Pulmonary artery endothelial cell (primary cell): ENCODE data around the gene TLCD3B. TPM values are rescaled to one million over a fixed set of nuclear protein-coding genes. Genes with fewer than 3 reads are reported as not detected.

Experiments
- DNase-seq: peaks from one replicate; pipeline ENCODE4 v3.0.0-alpha.2; 2011; ENCODE audit warnings: low read depth, low spot score
- total RNA-seq: library from RNA; depleted of rRNA; stranded (reverse); fragments of >200 nt; gene quantifications from 2 replicates; pipeline ENCODE4 v1.2.3, GENCODE V29; 2014

The TLCD3B gene
- total RNA-seq, 1 donor from 2014 or later, result 0.13 TPM

DNA sequence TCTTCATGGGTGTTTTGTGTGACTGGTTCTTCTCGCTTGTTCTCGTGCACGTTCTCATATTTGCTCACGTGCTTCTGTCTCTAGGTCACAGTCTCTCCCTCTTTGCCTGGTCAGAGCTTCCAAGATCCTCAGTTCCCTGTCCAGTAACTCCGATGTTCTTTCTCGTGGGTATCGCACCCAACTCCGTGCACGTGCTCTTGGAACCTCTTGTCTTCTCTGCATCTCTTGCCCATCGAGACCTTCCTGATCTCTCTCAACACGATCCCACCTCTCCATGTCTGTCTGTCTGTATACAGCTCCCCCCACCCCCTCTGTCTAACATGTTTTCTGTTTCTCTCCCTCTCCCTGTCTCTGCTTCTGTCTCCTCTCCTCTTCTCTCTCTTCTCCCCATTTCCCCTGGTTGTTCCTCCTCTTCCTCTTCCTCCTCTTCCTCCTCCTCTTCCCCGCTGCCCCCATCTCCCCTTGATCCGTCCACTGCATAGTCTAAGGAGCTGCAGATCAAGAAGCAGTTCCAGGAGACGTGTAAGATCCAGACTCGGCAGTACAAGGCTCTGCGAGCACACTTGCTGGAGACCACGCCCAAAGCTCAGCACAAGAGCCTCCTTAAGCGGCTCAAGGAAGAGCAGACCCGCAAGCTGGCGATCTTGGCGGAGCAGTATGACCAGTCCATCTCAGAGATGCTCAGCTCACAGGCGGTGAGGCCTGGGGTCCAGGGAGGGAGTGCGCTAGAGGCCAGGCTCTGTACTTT lies 41.8 kb downstream of the TLCD3B start:
- no peak for DNase-seq

DNA sequence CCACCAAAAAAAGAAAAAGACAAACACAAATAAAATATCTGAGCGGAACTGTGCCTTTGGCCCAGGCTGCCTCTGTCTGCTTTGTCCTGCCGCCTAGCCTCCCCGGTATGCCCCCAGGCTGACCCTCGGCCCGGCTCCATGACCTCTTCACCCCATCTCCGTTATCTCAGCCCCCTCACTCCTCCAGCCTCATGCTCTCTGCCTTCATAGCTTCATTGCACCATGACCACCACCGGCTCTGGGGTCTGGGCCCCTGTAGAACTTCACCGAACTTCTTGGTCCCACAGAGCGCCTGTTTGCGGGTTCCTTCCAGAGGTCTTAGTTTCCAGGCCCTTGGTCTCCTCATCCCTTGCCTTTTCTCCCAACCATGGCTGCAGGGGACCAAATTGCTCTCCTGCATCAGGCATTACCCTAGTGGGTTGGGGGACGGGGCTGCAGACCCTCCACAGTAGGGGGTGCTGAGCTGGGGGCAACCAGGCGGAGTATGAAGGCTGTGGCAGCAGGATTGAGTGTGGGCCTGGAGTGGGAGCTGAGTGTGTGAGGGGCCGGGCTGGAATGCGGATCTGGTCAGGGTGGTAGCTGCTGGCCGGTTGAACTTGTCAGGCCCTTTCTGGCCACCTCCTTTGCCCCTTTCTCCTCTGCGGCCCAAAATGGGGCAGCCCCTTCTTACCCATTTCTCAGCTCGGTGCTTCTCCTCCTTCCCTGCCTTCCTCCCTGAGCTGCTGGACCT lies 42.6 kb downstream of the TLCD3B start:
- no peak for DNase-seq

DNA sequence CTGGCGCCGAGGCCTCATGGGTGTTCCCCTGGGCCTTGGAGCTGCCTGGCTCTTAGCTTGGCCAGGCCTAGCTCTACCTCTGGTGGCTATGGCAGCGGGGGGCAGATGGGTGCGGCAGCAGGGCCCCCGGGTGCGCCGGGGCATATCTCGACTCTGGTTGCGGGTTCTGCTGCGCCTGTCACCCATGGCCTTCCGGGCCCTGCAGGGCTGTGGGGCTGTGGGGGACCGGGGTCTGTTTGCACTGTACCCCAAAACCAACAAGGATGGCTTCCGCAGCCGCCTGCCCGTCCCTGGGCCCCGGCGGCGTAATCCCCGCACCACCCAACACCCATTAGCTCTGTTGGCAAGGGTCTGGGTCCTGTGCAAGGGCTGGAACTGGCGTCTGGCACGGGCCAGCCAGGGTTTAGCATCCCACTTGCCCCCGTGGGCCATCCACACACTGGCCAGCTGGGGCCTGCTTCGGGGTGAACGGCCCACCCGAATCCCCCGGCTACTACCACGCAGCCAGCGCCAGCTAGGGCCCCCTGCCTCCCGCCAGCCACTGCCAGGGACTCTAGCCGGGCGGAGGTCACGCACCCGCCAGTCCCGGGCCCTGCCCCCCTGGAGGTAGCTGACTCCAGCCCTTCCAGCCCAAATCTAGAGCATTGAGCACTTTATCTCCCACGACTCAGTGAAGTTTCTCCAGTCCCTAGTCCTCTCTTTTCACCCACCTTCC lies 43.5 kb downstream of the TLCD3B start:
- DNase-seq, result no peak

DNA sequence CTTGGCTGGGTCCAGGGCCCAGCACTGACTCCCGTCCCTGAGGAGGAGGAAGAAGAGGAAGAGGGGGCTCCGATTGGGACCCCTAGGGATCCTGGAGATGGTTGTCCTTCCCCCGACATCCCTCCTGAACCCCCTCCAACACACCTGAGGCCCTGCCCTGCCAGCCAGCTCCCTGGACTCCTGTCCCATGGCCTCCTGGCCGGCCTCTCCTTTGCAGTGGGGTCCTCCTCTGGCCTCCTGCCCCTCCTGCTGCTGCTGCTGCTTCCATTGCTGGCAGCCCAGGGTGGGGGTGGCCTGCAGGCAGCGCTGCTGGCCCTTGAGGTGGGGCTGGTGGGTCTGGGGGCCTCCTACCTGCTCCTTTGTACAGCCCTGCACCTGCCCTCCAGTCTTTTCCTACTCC lies 44.1 kb downstream of the TLCD3B start:
- no peak for DNase-seq

DNA sequence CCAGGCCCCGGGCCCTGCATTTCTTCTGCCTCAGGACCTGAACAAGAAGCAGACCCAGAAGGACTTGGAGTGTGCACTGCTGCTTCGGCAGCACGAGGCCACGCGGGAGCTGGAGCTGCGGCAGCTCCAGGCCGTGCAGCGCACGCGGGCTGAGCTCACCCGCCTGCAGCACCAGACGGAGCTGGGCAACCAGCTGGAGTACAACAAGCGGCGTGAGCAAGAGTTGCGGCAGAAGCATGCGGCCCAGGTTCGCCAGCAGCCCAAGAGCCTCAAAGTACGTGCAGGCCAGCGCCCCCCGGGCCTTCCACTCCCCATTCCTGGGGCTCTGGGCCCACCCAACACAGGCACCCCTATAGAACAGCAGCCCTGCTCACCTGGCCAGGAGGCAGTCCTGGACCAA lies 44.8 kb downstream of the TLCD3B start:
- DNase-seq, result no peak

DNA sequence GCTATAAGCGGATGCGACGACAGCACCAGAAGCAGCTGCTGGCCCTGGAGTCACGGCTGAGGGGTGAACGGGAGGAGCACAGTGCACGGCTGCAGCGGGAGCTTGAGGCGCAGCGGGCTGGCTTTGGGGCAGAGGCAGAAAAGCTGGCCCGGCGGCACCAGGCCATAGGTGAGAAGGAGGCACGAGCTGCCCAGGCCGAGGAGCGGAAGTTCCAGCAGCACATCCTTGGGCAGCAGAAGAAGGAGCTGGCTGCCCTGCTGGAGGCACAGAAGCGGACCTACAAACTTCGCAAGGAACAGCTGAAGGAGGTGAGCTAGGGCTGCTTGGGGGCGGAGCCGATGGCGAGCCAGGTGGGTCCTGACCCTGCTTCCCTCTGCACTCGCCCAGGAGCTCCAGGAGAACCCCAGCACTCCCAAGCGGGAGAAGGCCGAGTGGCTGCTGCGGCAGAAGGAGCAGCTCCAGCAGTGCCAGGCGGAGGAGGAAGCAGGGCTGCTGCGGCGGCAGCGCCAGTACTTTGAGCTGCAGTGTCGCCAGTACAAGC lies 45.7 kb downstream of the TLCD3B start:
- no peak for DNase-seq

DNA sequence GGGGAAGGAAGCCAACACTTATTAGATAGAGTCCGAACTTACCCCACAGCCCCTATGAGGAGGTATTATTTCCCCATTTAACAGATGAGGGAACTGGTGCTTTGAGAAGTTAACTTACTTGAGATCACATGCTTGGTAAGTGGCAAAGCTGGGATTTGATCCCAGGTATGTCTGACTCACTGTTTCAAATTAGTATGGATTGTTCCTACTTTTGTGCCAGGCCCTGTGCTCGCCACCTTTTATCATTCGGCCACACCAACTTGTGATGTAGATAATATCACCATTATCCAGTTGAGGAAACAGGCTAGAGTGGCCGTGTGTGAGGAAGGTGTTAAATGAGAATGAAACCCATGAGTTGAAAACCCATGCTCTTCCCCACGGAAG lies 46.3 kb downstream of the TLCD3B start:
- no peak for DNase-seq

DNA sequence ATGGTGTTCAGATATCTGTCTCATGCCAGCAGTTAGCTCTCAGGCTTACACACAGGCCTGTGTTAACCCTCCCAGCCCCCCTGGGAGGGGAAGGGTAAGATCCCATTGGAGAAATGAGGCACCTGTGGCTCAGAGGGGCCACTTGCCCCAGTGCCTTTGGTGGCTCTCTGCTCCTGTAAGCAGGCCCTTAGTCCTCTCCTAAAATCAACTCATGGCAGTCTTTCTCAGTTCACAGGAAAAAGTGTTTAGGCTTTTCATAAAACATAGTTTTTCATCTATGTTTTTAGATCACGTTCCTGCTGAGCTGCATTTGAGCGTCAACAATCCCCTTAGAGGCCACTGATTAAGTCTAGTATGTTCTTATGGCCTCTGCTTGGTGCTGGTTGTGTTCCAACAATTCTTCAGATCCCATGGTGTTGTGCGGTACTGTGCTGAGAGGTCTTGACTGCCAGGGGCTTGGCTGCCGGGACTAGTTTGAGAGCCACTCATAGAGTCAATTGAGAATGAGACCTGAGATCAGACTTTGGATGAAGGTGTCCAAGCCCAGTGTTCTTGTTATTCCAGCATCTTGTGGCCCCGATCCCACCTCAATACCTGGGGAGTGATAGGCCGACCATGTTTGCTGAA lies 46.8 kb downstream of the TLCD3B start:
- DNase-seq, result no peak

DNA sequence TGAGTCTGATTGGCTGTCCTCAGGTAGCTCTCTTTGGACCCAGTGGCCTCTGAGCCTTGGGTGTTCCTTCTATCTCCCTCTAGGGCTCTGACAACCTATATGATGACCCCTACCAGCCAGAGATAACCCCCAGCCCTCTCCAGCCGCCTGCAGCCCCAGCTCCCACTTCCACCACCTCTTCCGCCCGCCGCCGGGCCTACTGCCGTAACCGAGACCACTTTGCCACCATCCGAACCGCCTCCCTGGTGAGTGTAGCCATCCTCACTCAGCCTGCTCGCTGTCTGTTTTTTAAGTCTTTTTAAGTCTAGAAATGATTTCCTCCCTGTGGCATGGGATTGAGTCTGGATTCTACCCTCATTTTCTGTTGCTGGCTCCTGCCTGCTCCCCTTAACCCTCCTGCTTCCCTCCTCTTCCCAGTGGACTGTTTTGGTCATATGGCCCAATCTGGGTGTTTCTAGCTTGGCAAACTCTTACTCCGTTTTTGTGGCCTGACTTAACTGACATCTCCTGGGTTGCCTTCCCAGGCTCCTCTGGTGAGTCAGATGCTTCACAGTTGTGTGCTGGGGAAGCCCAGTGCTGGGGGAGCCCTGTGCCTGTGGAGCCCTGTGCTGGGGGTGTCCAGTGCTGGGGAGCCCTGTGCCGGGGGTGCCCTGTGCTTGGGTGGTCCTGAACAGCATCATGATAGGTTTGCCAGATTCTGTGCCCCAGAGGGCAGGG lies 47.5 kb downstream of the TLCD3B start:
- DNase-seq, result no peak

DNA sequence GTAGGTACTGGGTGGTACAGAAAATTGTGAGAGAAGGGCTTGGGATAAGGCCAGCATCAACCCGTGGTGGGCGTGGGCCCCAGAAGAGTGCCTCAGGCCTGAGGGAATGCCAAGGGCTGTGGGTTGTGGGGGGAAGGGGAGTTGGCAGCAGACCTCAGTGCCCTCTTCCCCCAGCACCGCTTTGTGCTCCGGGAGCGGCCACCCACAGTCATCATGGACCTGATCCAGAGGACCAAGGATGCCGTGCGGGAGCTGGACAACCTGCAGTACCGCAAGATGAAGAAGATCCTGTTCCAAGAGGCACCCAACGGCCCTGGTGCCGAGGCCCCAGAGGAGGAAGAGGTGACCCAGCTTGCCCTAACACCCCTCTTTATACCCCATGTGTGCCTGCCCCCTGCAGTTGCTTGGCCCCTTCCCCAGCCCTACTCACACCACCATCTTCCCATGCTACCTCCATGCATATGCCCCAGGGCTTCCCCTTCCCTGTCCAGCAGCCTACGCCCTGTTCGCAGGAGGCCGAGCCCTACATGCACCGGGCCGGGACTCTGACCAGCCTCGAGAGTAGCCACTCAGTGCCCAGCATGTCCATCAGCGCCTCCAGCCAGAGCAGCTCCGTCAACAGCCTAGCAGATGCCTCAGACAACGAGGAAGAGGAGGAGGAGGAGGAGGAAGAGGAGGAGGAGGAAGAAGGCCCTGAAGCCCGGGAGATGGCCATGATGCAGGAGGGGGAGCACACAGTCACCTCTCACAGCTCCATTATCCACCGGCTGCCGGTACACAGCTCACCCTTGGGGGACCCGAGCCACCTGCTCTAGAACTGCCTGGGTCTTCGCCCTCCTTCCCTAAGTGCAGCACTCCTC lies 48.3 kb downstream of the TLCD3B start:
- no peak for DNase-seq

DNA sequence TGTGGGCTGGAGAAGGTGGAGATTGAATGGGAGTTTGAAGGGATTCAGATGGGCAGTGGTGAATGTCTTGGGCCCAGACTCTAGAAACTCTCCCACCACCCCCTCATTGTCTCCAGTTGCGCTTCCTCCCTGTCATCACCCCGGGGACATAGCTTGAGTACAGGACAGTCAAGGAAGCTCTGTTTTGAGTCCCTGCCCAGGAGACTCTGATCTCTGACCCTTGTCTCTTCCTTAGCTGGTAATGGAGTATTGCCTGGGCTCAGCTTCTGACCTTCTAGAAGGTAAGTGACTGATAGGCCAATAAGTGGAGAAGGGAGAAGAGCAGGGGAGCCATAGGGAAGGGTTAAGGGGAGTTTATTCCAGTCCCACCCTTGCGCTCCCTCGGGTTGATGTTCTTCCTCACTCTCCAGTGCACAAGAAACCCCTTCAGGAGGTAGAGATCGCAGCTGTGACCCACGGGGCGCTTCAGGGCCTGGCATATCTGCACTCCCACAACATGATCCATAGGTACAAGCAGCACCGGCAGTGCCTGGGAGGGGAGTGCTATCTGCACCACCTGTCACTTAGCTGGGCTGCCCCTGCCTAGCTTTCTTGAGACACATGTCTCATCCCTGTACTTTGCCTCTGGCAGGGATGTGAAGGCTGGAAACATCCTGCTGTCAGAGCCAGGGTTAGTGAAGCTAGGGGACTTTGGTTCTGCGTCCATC lies 52.4 kb downstream of the TLCD3B start:
- DNase-seq, result no peak

DNA sequence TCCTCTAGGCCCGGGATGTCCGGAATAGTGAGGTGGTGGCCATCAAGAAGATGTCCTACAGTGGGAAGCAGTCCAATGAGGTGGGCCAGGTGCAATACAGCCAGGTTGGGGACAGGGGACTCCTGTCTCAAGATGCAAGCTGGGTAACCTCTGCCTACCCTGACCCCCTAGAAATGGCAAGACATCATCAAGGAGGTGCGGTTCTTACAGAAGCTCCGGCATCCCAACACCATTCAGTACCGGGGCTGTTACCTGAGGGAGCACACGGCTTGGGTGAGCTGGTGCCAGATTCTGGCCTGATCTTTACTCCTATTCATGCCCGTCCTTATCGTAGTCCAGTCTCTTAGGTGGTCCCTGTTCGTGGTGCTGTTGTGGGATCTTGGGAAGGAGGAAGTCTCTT lies 53.0 kb downstream of the TLCD3B start:
- DNase-seq, result no peak

DNA sequence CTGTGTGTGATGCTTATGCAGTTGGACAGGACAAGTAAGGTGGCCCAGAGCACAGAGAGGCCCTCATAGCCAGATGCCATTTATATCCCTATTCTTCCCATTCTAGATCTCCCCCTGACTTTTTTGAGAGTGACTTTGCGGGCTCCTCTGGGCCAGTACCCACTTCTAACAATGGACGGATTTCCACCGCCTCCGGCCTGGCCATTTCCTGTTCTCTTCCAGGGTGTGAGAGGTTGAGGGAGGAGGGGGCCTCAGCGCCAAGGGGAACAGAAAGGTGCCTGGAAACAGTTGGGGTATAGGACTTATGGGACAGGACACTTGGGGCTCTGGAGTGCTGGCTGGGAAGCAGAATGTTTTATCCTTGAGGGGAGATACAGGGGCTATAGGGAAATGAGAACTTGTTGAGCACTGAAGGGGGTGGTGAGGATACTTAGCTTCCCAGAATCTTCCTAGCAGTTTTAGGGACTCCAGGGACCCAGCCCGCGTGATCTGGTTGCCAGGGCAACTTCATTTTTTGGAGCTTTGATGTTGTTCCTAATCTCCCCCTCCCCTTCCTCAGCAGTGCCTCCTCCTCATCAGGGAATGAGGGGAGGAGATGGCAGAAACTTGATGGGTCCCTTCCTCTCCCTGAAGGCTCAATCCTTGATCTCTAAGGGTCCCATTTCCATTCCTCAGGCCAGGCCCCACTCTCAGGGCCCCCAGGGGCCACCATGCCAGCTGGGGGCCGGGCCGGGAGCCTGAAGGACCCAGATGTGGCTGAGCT lies 53.8 kb downstream of the TLCD3B start:
- no peak for DNase-seq

DNA sequence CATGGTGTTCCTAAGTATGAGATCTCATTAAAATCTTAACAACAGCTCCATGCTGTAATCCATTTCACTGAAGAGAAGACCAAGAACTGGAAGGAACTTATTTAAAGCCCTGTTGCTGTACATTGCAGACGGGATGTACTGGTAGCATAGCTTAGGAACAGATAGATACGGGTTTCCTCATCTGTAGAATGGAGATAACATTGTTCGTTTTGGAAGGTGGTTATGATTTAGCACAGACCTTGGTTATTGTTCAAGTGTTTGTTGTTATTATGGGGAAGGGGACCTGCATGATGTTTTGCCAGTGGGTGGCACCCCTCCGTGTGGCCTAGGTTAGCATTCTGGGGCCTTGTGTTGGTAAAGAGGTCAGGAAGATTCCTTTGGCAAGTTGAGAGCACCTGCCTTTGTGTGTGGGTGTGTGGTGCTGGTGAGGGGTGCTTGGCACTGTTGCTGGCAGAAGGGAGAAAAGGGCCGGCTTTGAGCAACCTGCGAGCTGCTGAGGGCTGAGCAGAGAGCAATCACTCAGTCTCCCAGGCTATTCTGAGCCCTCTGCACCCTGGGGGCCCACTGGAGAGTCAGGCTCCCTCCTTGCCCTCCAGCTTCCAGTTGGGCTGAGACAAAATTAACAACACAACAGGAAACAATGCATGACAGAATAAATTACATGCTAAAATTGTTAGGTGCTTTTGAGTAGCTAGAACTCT lies 55.1 kb downstream of the TLCD3B start:
- no peak for DNase-seq

DNA sequence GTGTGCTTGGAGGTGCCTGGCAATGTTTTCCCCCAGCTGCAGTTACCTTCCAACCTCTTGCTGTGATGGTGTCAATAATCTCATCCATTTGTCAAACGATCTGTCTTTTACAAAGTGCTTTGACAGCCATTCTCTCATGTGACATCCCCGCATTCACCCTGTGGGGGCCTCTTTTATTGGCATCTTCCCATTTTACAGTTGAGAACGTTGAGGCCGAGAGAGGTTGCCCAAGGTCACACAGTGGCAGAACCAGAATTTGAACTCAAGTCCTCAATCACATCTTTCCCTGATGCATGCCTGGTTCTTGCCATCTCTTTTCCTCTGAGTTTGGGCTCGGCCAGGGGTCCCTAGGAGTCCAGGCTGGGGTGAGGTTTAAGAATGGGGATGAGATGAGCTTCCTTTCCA lies 55.9 kb downstream of the TLCD3B start:
- DNase-seq, result no peak
